ENCODE results near the gene POLR2E.

GRCh38 chr19:1101337-1101698 is 6.1 kb upstream of the POLR2E start:
- TF ChIP-seq EP300 (IDR thresholded peaks at IDR 0.05) (no peak), CTCF (IDR thresholded peaks at IDR 0.05) (no peak)
